DOHH2 (cell line): ENCODE results near the gene MFSD1.

Experiments used
- CTCF ChIP-seq: fragments of 200-600 bp; sonication (generic); IDR thresholded peaks from one replicate; pipeline ENCODE4 v1.5.1; 2014; ENCODE audit warnings: antibody characterized with exemption, mild to moderate bottlenecking, low read depth, low read length; ENCODE audit not compliant: poor library complexity, severe bottlenecking
- EZH2phosphoT487 ChIP-seq: fragments of 200-600 bp; sonication (generic); IDR thresholded peaks from 2 replicates; pipeline ENCODE4 v1.6.1; 2017; ENCODE audit warnings: borderline replicate concordance, mild to moderate bottlenecking, antibody characterized with exemption, low read length, moderate library complexity, mixed read lengths

GRCh38 chr3:158781849-158782248, 20.0 kb upstream of the MFSD1 start:
- TF ChIP-seq CTCF = no peak
- TF ChIP-seq EZH2phosphoT487 = no peak
